Heart left ventricle (tissue), 13 donors: Measurements from ENCODE around the gene ZBTB47.

Source experiments
- POLR2A ChIP-seq, 2 donors: fragments of 450-650 bp; IDR thresholded peaks; one replicate each; pipeline ENCODE4 v1.6.1; 2017; ENCODE audit warnings: antibody characterized with exemption in 2 of 2, mild to moderate bottlenecking in 2 of 2, moderate library complexity in 2 of 2
- TF ChIP-seq, protein P1 (sequence below), 12 donors: fragments of 200-600 bp; sonication (generic) in 4 of 12; IDR thresholded peaks; one replicate each; pipeline versions ENCODE4 v1.5.0 to v1.8.0; 2018 to 2022; ENCODE audit warnings: antibody characterized with exemption in 12 of 12, mild to moderate bottlenecking in 5 of 12
- donor health status: ischemic (EF 13 %, LVEDD 7.1; RV severe dilation, severe dysfunction).
- donor health status: DM: no; HTN: yes; CAD: no.
- donor health status: DM: no; HTN: no; CAD: no.
- donor health status: ischemic (EF 25% LVEDD 6.9; RV normal size, moderate dysfunction).
- donor health status: ischemic (EF 25% LVEDD 5.7; RV mildly dilated, moderate dysfunction).
- donor health status: ischemic (EF 35%, LVEDD 5.7; RV mildly dilated, moderate dysfunction).
- donor health status: nonischemic (EF 11% LVEDD 7.7; RV severe dilation, severe dysfunction).
- donor health status: DM: yes; HTN: yes; CAD: no.
- donor health status: PGD.
- donor health status: ischemic (EF 29% LVEDD 5.4; RV normal size, mild dysfunction).
- donor health status: nonischemic (EF 23%, LVEDD 6.1; RV moderate dilation, normal function).

DNA sequence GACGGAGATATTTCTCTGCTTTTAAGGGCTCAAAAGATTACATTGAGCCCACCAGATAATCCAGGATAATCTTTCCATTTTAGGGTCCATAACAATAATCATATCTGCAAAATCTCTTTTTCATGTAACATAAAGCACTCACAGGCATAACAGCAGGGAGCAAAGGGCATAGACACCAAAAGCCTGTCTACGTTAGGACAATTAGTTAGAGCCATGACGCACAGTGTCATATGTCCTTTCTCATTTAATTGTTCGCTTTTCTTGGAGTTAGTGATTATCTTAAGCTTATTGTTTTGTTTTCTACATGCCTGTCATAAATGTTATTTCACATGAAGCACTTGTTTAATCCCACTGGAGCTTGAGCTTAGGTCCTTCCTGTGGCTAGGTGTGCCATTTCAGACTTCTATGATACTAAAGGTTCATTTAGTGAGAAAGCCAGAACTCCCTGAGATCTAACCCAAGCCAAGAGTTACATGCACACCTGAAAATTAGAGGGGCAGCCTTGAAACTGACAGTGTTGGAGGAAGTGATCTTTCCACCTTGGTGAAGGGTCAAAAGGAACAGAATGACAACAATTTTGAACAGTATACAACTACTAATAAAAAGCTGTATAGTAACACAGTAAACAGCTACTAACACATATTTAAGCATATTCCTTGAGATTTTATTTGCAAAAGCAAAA is 60.8 kb downstream of the ZBTB47 start:
- no peak for TF ChIP-seq POLR2A (IDR thresholded peaks at IDR 0.05)
- TF ChIP-seq, protein P1, sequence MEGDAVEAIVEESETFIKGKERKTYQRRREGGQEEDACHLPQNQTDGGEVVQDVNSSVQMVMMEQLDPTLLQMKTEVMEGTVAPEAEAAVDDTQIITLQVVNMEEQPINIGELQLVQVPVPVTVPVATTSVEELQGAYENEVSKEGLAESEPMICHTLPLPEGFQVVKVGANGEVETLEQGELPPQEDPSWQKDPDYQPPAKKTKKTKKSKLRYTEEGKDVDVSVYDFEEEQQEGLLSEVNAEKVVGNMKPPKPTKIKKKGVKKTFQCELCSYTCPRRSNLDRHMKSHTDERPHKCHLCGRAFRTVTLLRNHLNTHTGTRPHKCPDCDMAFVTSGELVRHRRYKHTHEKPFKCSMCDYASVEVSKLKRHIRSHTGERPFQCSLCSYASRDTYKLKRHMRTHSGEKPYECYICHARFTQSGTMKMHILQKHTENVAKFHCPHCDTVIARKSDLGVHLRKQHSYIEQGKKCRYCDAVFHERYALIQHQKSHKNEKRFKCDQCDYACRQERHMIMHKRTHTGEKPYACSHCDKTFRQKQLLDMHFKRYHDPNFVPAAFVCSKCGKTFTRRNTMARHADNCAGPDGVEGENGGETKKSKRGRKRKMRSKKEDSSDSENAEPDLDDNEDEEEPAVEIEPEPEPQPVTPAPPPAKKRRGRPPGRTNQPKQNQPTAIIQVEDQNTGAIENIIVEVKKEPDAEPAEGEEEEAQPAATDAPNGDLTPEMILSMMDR (IDR thresholded peaks at IDR 0.05), result no peak
